Fibroblast of peridontal ligament (primary cell): Measurements from ENCODE around the gene MRC1.

Experiments
- DNase-seq: peaks from one replicate; pipeline ENCODE4 v3.0.0-alpha.2; 2010; ENCODE audit errors: extremely low read depth

The MRC1 gene

DNA sequence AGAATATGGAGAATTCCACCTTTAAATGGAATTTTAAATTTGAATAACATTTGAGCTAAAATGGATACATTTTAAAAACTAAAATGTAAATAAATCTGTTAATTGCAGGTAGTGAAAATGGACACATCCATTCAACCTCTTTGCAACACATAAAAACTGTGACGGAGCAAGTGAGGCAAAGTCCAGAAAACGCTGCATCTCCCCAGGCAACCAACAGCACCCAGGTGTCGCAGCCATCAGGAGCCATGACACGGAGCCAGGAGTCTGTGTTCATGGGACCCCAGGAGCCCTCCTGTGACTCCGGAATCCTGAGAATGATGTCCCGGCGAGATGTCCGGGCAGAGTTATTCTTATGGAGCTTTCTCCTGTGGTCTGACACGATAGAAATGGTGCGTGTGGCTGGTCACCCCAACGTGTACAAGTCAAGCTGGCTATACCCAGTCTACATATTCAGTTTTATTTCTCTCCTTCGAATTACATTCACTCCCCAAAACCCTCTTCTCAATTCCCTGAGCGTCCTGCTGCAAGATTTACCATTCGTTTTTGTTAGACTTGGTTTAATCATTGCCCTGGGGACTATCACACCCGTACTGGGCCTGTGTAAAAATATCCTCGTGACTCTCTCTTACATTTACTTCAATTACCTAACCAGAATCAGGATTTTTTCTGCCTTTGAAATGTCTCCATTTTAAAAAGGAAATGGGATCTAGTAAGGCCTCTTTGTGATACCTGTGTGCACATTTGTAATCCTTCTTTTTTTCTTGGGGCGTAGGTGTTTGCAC is 13.1 kb upstream of the MRC1 start:
- DNase-seq = no peak

DNA sequence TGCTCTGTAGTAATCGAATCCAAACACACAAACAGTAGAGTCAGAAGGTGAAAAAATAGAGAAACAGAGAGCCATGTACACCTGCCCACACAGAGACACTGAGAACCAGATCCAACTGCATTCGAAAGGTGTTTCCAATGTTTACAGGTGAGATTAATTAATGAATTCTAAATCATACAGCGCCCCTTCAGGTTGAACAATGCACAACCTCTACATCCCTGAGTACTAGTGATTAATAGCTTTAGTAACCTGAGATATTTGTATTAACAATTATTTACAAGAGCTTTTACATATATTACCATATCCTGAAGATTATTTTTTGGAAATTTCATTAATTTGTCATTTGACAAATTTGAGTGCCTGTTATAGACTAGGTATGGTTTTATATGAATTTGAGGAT is 7.6 kb upstream of the MRC1 start:
- no peak for DNase-seq

DNA sequence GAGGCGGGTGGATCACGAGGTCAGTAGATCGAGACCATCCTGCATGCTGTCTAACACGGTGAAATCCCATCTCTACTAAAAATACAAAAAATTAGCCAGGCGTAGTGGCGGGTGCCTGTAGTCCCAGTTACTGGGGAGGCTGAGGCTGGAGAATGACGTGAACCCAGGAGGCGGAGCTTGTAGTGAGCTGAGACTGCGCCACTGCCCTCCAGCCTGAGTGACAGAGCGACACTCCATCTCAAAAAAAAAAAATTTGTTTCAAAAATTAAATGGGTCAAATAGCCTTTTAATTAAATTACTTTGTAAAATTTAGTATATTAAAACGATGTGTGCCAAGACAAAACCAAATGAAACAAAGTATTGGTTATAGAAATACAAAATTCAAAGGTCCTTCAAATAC is 6.8 kb upstream of the MRC1 start:
- no peak for DNase-seq

DNA sequence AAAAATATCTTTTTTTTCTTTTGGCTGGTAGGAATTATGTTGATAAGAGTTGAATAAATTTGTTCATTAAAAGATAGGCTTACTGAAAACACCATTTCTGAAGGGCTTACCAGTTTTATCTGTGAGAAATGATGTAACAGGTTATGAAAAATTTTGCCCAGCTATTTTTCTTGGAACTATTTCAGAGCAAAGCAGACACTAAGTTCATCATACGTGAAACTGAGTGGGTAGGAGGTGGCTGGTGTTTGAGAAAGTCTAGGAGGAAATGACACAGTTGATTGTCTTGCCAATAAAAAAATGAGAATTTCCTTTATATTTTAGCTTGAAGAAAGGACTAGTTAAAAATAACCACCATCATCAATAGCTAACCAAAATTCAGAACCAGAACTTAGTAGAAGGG is 6.2 kb upstream of the MRC1 start:
- no peak for DNase-seq

DNA sequence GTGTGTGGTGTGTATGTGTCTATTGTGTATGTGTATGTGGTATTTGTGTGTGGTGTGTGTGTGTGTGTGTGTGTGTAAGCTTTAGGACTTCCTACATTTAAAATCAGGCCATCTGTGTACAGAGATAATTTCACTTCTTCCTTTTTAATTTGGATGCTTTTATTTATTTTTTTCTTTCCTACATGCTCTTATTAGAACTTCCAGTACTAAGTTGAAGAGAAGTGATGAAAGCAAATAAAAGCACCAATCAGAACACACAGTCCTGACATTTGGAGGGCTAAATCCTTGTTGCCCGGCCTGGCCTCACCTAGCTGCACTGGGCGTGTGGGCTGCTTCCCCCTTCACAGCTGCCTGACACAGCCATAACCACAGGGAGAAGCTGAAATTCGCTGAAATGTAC is 3.8 kb upstream of the MRC1 start:
- no peak for DNase-seq

DNA sequence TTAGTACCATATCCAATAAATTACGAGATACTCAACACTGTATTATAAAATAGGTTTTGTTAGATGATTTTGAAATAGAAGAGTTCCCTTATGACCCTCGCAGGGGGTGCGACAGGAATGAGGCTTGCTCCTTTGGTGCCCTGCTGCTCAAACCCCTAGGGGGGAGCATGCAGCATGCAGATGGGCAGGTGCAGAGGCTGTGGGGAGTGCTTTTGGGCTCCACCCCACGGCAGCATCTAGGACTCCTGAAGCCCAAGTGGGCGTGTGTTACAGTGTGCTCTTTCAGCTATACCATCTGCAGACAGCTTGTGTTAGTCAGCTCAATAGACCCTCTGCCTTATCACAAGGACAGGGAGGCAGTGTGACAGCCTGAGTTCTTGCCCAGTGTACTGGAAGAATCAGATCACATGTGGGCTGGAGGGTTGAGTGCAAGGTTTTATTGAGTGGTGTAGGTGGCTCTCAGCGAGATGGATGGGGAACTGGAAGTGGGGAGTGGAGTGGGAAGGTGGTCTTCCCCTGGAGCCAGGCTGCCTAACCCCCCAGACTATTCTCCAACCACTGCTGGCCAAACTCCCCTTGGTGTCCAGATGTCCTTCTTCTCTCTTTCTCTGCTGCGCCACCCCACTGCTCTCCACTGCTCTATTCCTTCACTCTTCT is 3.1 kb upstream of the MRC1 start:
- no peak for DNase-seq

DNA sequence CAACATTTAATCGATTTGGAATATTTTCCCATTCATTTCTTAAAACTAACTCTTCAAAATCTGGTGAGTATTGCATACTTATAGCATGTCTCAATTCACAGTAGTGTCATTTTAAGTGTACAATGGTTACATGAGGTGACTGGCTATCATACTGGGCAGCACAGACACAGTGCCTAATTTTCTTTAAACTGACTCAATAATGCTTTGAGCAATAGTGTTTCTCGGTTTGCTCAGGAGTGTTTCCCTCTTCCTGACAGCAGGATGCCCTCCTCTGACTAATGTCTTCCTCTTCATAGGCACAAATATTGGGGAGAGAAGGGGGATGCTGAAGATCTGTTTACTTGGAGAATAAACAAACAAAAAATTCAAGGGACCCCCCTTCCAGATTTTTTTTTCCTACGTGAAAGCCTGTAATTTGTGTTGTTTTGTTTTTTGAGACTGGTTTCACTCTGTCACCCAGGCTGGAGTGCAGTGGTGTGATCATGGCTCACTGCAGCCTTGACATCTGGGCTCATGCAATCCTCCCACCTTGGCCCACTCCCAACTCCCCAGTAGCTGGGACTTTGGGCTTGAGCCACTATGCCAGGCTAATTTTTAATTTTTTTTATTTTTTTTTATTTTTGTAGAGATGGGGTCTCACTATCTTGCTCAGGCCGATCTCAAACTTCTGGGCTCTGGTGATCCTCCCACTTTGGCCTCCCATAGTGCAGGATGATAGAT is 2.2 kb downstream of the MRC1 start:
- no peak for DNase-seq

DNA sequence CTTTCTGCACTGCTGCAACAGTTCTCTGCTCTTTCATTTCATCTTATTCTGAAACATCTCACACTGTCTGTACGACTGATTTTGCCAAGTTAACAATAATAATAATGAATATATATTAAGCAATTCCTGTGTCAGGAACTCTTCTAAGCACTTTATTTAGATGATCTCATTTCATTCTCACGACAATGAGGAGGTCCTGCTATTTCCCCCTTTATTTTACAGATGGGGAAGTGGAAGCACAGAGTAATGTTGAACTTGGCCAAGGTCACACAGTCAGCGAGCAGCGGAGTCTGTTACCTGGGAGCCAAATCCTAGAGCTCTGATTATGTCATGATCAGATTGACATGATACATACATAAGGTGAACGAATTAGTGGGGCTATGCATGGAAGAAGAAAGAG is 5.8 kb downstream of the MRC1 start:
- no peak for DNase-seq

DNA sequence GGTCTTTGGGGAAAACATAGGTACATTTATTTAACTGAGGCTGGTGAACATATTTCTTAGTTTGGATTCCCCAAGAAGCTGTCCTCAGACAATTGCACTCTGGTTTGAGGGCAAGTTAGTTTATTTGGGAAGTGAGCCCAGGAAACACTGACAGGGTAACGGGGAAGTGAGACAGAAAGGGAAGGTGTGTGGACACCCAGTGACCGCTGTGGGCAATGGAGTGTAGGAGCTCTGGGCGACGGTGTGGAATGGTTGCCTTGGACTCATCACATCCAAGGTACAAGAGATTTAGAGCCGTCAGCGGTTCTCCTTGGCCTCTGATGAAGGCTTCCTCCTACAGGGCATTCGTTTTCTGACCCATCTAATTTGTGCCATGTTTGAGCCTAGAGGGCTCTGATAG is 7.1 kb downstream of the MRC1 start:
- DNase-seq = no peak

DNA sequence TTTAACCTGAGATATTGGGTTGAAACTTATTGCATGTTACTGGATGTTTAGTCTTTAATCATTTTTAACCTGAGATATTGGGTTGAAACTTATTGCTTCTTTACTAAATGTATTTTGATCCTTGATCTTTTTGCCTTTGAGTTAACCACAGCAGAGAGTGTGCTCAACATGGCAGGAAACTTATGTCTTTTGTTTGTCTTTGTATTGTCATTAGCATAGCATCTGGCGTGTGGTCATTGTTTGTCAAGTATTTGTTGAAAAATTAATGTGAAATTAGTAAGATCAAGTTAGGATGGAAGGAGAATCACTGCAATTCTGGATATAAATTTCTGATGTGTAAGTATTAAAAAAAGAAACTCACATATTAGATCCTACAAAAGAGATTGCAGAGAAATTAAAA is 8.2 kb downstream of the MRC1 start:
- no peak for DNase-seq

DNA sequence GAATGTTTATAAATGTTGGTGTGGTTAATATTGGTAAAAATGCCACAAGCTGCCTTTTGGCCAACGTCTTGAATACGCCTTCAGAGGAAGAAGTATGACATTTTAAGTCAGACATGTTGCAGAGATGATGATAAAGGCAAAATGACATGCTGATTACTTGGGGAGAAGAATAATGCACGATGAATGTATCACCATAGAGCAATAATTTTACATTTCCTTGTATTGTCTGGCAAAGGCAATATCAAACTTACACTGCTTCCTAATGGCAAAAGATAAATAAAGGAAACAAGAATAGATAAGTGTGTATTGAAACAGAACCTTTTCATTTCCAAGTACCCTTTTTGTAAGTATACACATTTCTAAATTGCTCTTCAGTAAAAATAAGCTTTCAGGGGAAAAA is 8.6 kb downstream of the MRC1 start:
- no peak for DNase-seq

DNA sequence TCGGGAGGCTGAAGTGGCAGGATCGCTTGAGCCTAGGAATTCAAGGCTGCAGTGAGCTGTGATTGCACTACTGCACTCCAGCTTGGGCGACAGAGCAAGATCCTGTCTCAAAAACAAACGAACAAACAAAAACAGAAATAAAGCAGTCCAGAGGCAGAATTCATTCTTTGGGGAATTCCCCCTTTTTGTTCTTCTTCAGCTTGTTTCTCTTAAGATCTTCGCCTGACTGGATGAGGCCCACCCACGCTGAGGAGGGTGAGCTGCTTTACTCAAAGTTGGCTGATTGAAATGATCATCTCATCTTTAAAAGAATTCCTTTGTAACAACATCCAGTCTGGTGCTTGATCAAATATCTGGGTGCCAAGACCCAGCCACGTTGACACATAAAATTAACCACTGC is 10.7 kb downstream of the MRC1 start:
- DNase-seq = no peak

DNA sequence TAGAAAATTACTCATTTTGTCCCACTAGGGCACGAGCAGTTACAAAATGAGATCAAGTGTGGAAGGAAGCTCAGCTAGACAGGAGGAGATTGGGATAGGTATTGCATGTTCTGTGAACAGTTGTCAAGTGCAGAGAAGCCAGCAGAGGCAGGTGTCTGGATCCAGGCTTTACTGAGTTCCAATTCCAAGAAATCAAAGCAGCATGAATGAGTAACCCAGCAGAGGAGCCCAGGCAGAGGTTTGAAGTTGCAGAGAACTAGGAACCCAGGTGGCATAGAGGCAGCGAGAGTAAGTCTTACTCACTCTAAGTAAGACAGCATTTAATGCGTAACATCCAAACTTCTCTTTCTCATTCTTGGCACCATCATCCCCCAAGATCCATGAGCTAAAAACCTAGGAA is 11.8 kb downstream of the MRC1 start:
- no peak for DNase-seq

DNA sequence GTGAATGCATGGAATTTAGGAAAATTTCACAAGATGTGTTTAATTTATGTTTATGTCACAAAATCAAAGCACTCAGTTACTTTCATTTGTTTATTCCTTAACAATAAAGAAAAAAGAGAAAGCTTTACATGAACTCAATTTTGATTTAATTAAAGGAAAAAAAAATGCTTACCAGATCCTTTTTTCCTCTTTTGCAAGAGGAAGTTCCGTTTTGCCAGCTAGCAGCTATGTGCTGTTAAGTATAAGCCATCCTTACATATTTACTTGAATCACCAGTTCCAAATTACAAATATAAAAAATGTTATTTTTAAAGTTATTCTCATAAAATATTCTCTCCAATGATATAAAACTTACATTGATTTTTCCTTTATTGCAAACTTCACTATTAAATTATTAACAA is 12.7 kb downstream of the MRC1 start:
- DNase-seq = no peak

DNA sequence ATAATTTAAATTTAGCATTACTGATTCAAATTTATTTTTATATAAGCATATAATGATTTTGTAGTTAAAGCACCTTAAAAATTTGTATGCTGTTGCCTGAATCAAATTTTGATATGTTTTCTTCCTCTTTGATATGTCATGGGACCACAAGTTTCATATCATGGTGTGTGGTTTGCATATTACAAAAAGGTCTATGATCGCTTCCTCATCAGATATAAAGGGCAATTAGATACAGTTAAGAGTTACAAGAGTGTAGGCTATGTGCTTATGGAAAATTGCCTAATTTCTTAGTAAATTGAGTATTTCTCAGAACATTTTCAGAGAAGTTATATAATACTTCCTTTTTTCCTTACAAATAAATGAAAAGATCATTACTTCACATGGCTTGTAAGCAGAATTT is 22.2 kb downstream of the MRC1 start:
- DNase-seq = no peak

DNA sequence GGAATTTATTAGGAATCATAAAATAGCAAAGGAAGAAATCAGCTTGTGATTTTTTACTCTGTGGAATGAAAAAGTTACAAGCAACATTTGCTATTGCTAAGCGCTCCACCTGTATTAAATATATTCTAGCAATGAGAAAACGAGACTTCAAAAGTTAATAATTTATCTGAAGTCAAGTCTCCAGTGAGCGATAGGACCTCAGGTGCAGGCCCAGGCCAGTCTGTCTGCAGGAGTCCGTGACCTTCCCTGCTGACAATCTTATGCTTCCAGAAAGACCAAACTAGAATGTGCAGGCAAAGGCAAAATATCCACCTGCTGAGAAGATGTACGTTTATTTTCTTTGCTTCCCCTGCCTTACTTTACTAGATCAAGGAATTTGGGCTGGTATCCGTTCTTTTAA is 22.7 kb downstream of the MRC1 start:
- no peak for DNase-seq

DNA sequence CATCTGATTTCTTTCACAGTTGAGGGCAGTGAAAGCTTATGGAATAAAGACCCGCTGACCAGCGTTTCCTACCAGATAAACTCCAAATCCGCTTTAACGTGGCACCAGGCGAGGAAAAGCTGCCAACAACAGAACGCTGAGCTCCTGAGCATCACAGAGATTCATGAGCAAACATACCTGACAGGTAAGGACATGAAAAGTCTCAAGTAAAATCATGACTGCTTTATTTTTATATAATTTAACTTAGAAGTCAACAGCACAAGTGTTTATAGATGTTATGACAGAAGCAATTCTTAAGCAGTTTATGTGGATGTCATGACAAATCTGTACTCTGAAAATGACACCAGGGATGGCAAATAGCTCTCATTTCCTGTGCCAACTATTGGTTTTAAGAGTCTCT is 24.5 kb downstream of the MRC1 start:
- no peak for DNase-seq

DNA sequence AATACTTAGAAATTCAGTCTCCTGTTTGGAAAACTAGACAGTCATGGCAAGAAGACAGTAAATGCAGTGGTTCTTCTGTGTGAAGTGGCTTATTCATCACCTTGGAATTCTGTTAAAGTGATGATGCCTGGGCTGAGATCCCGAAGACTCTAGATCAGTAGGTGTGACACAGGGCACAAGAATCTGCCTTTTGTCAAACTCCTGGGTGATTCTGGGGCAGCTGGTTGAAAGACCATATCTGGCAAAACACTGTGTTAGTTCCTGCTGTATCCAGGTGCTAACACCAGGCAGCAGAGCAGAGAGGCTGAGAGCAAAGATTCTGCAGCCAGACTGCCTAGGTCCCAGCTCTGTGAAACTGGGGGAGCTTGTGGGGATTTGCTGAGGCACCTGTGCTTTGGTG is 26.5 kb downstream of the MRC1 start:
- peak; percentile 71 for DNase-seq

DNA sequence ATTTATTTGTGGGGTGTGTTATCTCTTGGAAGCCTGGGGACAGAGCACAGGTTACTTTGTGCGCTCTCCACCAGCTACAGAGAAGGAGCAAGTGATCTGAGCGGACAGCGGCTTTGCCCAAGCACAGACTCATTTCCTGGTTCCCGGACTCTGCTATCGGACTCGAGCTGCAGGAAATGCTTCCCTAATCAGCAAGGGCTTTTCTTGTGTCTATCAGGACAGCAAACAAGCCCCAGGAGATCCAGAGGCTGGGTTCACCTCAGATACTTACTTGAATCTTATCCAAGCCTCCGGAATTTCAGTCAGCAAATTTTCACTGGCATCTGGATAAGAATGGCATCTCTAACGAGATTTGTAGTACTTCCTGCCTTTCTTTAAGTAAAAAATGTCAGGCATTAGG is 27.8 kb downstream of the MRC1 start:
- DNase-seq = peak; percentile 55

DNA sequence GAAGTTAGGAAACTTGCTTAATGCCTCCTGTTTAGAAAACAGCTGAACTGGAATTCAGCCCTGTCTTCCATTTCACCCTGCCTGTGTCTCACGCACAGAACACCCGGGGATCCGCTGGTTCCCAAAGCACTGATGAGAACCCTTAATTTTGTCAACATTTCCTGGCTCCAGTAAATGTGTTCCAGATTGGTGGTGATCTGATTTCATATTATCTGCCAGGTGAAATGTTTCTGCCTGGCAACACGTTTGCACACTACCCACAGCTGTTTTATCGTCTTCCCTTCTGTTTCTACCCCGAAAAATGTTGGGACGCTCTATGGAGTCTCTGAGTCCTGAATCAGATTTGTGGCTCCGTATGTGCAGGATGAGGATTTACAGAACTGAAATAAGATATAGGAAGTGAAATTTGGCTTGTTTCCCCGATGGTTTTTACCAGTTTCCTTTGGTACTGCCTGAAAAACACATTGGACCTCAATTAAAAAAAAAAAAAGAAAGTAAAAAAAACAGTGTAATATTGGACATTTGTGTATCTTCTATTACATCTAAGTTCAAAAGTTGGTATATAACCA is 29.0 kb downstream of the MRC1 start:
- DNase-seq = peak; percentile 10

DNA sequence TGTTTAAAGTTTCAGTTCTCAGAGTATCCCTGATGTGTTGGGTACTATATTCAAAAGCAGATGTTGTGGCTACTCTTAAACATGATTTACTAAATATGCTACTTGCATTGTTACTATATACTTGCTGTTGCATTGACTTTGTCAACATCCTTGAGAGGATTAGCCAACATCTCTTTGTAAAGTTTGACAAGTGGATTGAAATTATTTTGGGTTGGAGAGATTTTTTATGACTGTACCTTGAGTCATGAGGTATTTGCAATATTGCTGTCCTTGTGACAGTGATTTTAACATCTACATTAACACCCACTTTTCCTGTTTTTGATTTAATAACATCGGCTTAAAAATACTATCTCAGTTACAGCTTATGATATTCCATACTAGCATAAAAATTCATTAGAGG is 31.9 kb downstream of the MRC1 start:
- DNase-seq = no peak

DNA sequence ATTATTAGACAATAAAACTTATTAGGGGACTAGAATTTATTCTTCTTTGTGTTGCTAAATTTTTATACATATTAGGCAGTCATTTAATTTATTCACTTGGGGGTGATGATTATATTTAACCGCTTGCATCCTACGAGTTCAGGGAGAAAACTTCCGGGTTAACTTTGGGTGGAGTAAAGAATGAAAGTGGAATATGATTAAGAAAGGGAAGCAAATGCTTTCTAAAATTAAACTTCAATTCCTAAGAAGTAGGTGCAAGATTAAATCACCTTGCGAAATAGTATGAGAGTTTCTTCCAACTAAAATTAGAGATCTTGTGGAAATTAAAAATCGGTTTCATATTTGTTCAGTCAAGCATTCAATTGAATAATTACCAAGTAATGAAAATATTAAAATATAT is 33.5 kb downstream of the MRC1 start:
- no peak for DNase-seq
